HEK293 (cell line): ENCODE measurements around the gene CPXM2.

Experiments
- CTCF ChIA-PET: fragments of 350-600 bp; formaldehyde crosslinking; extraction: SDS; loops from one replicate; lab custom pipeline; 2021; ENCODE audit warnings: antibody characterized with exemption; lab: Yijun Ruan, JAX
- POLR2A ChIA-PET: fragments of 300-600 bp; formaldehyde crosslinking; extraction: SDS; loops from one replicate; lab custom pipeline; 2020; ENCODE audit warnings: antibody characterized with exemption, inconsistent platforms; lab: Yijun Ruan, JAX
- H3K27ac ChIP-seq: fragments of 200-500 bp; sonication (Bioruptor generic); 2 replicates; pipeline ENCODE4 v1.5.1; 2014; ENCODE audit warnings: low read depth, low read length, control low read depth, inconsistent platforms; ENCODE audit errors: extremely low read depth
- H3K36me3 ChIP-seq, 2 experiments: fragments of 200-500 bp in 1 of 2; sonication (Bioruptor generic) in 1 of 2; 1 replicate in 1 of 2; 2 replicates in 1 of 2; pipeline ENCODE4 v1.5.1; 2014 to 2017; ENCODE audit warnings: inconsistent platforms in 2 of 2, low read length in 2 of 2; ENCODE audit not compliant: control insufficient read depth in 2 of 2, insufficient read depth in 1 of 2
- H3K4me1 ChIP-seq: fragments of 200-500 bp; sonication (Bioruptor generic); 2 replicates; pipeline ENCODE4 v1.5.1; 2014; ENCODE audit warnings: mild to moderate bottlenecking, low read length, inconsistent platforms; ENCODE audit not compliant: control insufficient read depth, insufficient read depth
- H3K4me3 ChIP-seq: 2 replicates; pipeline ENCODE4 v1.5.1; 2011; ENCODE audit warnings: low read depth, mild to moderate bottlenecking, control low read depth, low read length, moderate library complexity
- H3K9me3 ChIP-seq: fragments of 200-500 bp; sonication (Bioruptor generic); 2 replicates; pipeline ENCODE4 v1.5.1; 2014; ENCODE audit warnings: low read depth, low read length, inconsistent platforms; ENCODE audit not compliant: control insufficient read depth, insufficient read depth
- FEZF1 ChIP-seq: fragments of 450-650 bp; formaldehyde crosslinking; IDR thresholded peaks from 2 replicates; pipeline ENCODE4 v1.5.1; 2016; ENCODE audit warnings: missing biosample characterization, missing genetic modification characterization
- IKZF3 ChIP-seq: fragments of 450-650 bp; IDR thresholded peaks from 2 replicates; pipeline ENCODE4 v1.5.0; 2018; ENCODE audit warnings: missing biosample characterization, mild to moderate bottlenecking, missing genetic modification characterization, moderate library complexity
- MYNN ChIP-seq: fragments of 450-650 bp; formaldehyde crosslinking; IDR thresholded peaks from 2 replicates; pipeline ENCODE4 v1.5.1; 2016; ENCODE audit warnings: missing biosample characterization, missing genetic modification characterization, borderline replicate concordance
- PRDM1 ChIP-seq: fragments of 450-650 bp; formaldehyde crosslinking; IDR thresholded peaks from 2 replicates; pipeline ENCODE4; 2016; ENCODE audit warnings: missing biosample characterization, missing genetic modification characterization
- RBAK ChIP-seq: fragments of 450-650 bp; formaldehyde crosslinking; IDR thresholded peaks from 2 replicates; pipeline ENCODE4 v1.5.1; 2016; ENCODE audit warnings: missing biosample characterization, missing genetic modification characterization
- SP7 ChIP-seq: fragments of 450-650 bp; formaldehyde crosslinking; IDR thresholded peaks from 2 replicates; pipeline ENCODE4 v1.5.1; 2016; ENCODE audit warnings: missing biosample characterization, missing genetic modification characterization
- TRIM28 ChIP-seq: IDR thresholded peaks from 2 replicates; pipeline ENCODE4 v1.6.1; 2011; ENCODE audit warnings: low read length, control low read depth, borderline replicate concordance
- ZNF114 ChIP-seq: fragments of 450-650 bp; formaldehyde crosslinking; IDR thresholded peaks from 2 replicates; pipeline ENCODE4 v1.5.0; 2017; ENCODE audit warnings: missing biosample characterization, missing genetic modification characterization
- ZNF175 ChIP-seq: fragments of 450-650 bp; formaldehyde crosslinking; IDR thresholded peaks from 2 replicates; pipeline ENCODE4 v1.5.1; 2016; ENCODE audit warnings: missing biosample characterization, missing genetic modification characterization
- ZNF391 ChIP-seq: fragments of 450-650 bp; formaldehyde crosslinking; IDR thresholded peaks from 2 replicates; pipeline ENCODE4 v1.5.1; 2016; ENCODE audit warnings: low read depth, missing biosample characterization, missing genetic modification characterization, borderline replicate concordance
- ZNF404 ChIP-seq: fragments of 450-650 bp; formaldehyde crosslinking; IDR thresholded peaks from 2 replicates; pipeline ENCODE4 v1.5.1; 2017; ENCODE audit warnings: missing biosample characterization, missing genetic modification characterization
- ZNF423 ChIP-seq: fragments of 450-650 bp; formaldehyde crosslinking; IDR thresholded peaks from 2 replicates; pipeline ENCODE4 v1.5.1; 2016; ENCODE audit warnings: missing biosample characterization, missing genetic modification characterization
- ZNF433 ChIP-seq: fragments of 450-650 bp; formaldehyde crosslinking; IDR thresholded peaks from 2 replicates; pipeline ENCODE4 v1.5.1; 2016; ENCODE audit warnings: missing biosample characterization, missing genetic modification characterization, low read depth
- ZNF521 ChIP-seq: fragments of 450-650 bp; formaldehyde crosslinking; IDR thresholded peaks from 2 replicates; pipeline ENCODE4 v1.5.1; 2017; ENCODE audit warnings: missing biosample characterization, mild to moderate bottlenecking, missing genetic modification characterization
- ZNF621 ChIP-seq: fragments of 450-650 bp; formaldehyde crosslinking; IDR thresholded peaks from 2 replicates; pipeline ENCODE4 v1.5.1; 2017; ENCODE audit warnings: missing biosample characterization, missing genetic modification characterization
- ZNF707 ChIP-seq: fragments of 450-650 bp; formaldehyde crosslinking; IDR thresholded peaks from 2 replicates; pipeline ENCODE4 v1.5.1; 2016; ENCODE audit warnings: missing biosample characterization, missing genetic modification characterization
- ZNF776 ChIP-seq: fragments of 450-650 bp; formaldehyde crosslinking; IDR thresholded peaks from 2 replicates; pipeline ENCODE4 v1.5.0; 2017; ENCODE audit warnings: missing biosample characterization, missing genetic modification characterization, borderline replicate concordance
- ZNF843 ChIP-seq: fragments of 450-650 bp; formaldehyde crosslinking; IDR thresholded peaks from 2 replicates; pipeline ENCODE4 v1.5.1; 2016; ENCODE audit warnings: missing biosample characterization, missing genetic modification characterization
- ZSCAN16 ChIP-seq: fragments of 450-650 bp; formaldehyde crosslinking; IDR thresholded peaks from 2 replicates; pipeline ENCODE4 v1.5.1; 2016; ENCODE audit warnings: missing biosample characterization, missing genetic modification characterization
- ZXDB ChIP-seq: fragments of 450-650 bp; formaldehyde crosslinking; IDR thresholded peaks from 2 replicates; pipeline ENCODE4 v1.5.1; 2016; ENCODE audit warnings: missing biosample characterization, missing genetic modification characterization
- TF ChIP-seq, protein P1 (sequence below): fragments of 450-650 bp; formaldehyde crosslinking; IDR thresholded peaks from 2 replicates; pipeline ENCODE4 v1.5.1; 2017; ENCODE audit warnings: missing biosample characterization, missing genetic modification characterization
- TF ChIP-seq, protein P2 (sequence below): fragments of 450-650 bp; formaldehyde crosslinking; IDR thresholded peaks from 2 replicates; pipeline ENCODE4 v1.5.1; 2016; ENCODE audit warnings: missing biosample characterization, missing genetic modification characterization
- TF ChIP-seq, protein P3 (sequence below): fragments of 450-650 bp; formaldehyde crosslinking; IDR thresholded peaks from 2 replicates; pipeline ENCODE4; 2016; ENCODE audit warnings: missing biosample characterization, missing genetic modification characterization
- TF ChIP-seq, protein P4 (sequence below): fragments of 450-650 bp; formaldehyde crosslinking; IDR thresholded peaks from 2 replicates; pipeline ENCODE4 v1.5.1; 2016; ENCODE audit warnings: missing biosample characterization, missing genetic modification characterization
- TF ChIP-seq, protein P5 (sequence below): fragments of 450-650 bp; formaldehyde crosslinking; IDR thresholded peaks from 2 replicates; pipeline ENCODE4 v1.5.1; 2016; ENCODE audit warnings: missing biosample characterization, missing genetic modification characterization
- TF ChIP-seq, protein P6 (sequence below): fragments of 450-650 bp; formaldehyde crosslinking; IDR thresholded peaks from 2 replicates; pipeline ENCODE4 v1.5.1; 2016; ENCODE audit warnings: missing biosample characterization, missing genetic modification characterization
- TF ChIP-seq, protein P7 (sequence below): fragments of 450-650 bp; formaldehyde crosslinking; IDR thresholded peaks from 2 replicates; pipeline ENCODE4 v1.5.1; 2017; ENCODE audit warnings: missing biosample characterization, missing genetic modification characterization

Gene CPXM2

DNA sequence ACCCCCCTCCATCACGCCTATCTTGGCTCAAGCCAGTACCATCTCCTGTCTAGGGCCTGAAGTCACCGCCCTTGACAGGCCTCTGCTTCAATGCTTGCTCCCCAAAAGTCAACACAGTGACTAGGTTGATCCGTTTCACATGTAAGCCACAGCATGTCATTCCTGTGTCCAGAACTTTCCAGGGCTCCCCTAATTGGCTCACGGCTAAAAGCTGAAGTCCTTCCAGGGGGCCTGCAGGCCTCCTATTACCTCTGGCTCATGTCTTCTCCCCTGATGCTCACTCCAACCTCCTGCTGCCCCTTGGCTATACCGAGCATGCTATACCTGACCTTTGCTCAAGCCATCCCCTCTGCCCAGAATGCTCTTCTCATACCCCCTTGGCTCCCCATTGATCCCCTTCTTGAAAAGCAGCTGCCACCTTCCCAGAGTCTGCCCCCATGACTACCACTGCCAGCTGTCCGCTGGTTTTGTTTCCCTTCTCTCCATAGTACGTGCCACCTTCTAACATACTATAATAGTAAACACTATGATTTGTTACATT is 39.1 kb downstream of the CPXM2 start (continued):
- TF ChIP-seq, protein P1, sequence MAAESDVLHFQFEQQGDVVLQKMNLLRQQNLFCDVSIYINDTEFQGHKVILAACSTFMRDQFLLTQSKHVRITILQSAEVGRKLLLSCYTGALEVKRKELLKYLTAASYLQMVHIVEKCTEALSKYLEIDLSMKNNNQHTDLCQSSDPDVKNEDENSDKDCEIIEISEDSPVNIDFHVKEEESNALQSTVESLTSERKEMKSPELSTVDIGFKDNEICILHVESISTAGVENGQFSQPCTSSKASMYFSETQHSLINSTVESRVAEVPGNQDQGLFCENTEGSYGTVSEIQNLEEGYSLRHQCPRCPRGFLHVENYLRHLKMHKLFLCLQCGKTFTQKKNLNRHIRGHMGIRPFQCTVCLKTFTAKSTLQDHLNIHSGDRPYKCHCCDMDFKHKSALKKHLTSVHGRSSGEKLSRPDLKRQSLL (tag by site-specific recombination) = no peak
- no peak for TF ChIP-seq FEZF1
- TF ChIP-seq, protein P2, sequence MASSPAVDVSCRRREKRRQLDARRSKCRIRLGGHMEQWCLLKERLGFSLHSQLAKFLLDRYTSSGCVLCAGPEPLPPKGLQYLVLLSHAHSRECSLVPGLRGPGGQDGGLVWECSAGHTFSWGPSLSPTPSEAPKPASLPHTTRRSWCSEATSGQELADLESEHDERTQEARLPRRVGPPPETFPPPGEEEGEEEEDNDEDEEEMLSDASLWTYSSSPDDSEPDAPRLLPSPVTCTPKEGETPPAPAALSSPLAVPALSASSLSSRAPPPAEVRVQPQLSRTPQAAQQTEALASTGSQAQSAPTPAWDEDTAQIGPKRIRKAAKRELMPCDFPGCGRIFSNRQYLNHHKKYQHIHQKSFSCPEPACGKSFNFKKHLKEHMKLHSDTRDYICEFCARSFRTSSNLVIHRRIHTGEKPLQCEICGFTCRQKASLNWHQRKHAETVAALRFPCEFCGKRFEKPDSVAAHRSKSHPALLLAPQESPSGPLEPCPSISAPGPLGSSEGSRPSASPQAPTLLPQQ = no peak
- no peak for TF ChIP-seq ZSCAN16 (tag by site-specific recombination)
- TF ChIP-seq MYNN = no peak
- TF ChIP-seq TRIM28 = no peak
- no peak for TF ChIP-seq ZNF423
- TF ChIP-seq ZNF433 (tag by site-specific recombination) = no peak
- no peak for TF ChIP-seq ZNF114
- TF ChIP-seq ZNF521 (tag by site-specific recombination) = no peak
- no peak for TF ChIP-seq ZNF621 (tag by site-specific recombination)
- TF ChIP-seq ZNF404 (tag by site-specific recombination) = no peak
- no peak for TF ChIP-seq PRDM1

DNA sequence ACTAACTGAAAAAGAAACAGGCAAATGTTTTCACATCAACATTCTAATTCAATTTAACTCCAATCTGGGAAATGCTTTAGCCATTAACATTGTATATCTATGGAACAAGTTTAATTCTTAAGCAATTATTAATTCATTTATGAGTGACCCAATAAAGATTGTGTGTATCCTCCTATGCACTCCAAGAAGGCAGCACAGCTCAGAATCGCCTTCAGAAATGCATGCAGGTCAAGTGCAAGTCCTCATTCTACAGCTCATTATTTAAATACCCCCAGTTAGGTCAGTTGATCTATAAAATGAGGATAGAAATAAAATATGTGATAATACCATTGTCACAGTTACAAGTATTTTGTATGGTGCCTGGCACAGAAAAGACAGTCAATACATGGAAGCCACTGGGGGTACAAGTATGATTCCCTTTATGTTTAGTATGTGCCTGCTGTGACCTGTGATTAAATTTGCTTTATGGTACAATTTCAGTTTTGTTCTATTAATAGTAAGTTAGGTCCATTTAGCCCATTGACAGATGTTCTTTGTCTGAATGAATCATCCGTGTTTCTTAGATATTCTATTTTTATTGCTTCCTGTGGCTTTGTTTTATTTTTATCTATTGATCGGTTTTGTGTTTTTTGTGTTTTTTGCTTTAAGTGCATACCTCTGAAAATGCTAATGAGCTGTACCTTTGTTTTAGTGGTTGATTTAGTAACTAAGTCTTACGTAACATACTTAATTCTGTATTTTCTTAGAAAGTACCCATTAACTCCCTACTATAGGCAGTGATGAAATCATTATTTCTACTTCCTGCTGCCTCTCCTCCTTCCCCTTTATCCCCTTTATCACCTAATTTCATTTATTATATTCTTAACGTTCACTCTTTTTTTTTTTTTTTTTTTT is 42.8 kb downstream of the CPXM2 start:
- H3K9me3 ChIP-seq = no peaks in the 10 kb centered on the region; the same call in 1 of the 2 replicates
- CTCF ChIA-PET = interaction anchor here (1.5 kb wide), 1 partner anchor 266 kb away, joined by 7 read pairs; no protein-coding TSS in a partner anchor
- peaks cover 6% of the 10 kb centered on the region for H3K4me1 ChIP-seq
- H3K4me3 ChIP-seq = no peak overlapping the region
- POLR2A ChIA-PET = no interaction called here
- H3K27ac ChIP-seq = no peak overlapping the region
- no peaks in the 10 kb centered on the region for H3K36me3 ChIP-seq
- TF ChIP-seq PRDM1 (no peak), ZNF843 (tag by site-specific recombination) (peak; percentile 17; the same call in 1 of the 2 replicates), RBAK (no peak), IKZF3 (no peak), ZXDB (tag by site-specific recombination) (0 out of 2 replicates have a peak, but pooled peaks have one; percentile 15), ZNF391 (tag by site-specific recombination) (no peak), ZNF776 (tag by site-specific recombination) (0 out of 2 replicates have a peak, but pooled peaks have one; percentile 37), ZNF707 (tag by site-specific recombination) (no peak), ZNF175 (tag by site-specific recombination) (no peak), SP7 (peak; percentile 41)
- TF ChIP-seq, protein P3, sequence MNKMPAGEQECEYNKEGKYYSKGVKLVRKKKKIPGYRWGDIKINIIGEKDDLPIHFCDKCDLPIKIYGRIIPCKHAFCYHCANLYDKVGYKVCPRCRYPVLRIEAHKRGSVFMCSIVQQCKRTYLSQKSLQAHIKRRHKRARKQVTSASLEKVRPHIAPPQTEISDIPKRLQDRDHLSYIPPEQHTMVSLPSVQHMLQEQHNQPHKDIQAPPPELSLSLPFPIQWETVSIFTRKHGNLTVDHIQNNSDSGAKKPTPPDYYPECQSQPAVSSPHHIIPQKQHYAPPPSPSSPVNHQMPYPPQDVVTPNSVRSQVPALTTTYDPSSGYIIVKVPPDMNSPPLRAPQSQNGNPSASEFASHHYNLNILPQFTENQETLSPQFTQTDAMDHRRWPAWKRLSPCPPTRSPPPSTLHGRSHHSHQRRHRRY (tag by site-specific recombination) = no peak
- TF ChIP-seq, protein P4, sequence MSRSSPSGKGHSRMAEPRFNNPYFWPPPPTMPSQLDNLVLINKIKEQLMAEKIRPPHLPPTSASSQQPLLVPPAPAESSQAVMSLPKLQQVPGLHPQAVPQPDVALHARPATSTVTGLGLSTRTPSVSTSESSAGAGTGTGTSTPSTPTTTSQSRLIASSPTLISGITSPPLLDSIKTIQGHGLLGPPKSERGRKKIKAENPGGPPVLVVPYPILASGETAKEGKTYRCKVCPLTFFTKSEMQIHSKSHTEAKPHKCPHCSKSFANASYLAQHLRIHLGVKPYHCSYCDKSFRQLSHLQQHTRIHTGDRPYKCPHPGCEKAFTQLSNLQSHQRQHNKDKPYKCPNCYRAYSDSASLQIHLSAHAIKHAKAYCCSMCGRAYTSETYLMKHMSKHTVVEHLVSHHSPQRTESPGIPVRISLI (tag by site-specific recombination) = 0 out of 2 replicates have a peak, but pooled peaks have one; percentile 28
- TF ChIP-seq, protein P5, sequence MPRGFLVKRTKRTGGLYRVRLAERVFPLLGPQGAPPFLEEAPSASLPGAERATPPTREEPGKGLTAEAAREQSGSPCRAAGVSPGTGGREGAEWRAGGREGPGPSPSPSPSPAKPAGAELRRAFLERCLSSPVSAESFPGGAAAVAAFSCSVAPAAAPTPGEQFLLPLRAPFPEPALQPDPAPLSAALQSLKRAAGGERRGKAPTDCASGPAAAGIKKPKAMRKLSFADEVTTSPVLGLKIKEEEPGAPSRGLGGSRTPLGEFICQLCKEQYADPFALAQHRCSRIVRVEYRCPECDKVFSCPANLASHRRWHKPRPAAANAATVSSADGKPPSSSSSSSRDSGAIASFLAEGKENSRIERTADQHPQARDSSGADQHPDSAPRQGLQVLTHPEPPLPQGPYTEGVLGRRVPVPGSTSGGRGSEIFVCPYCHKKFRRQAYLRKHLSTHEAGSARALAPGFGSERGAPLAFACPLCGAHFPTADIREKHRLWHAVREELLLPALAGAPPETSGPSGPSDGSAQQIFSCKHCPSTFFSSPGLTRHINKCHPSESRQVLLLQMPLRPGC (tag by site-specific recombination) = no peak
- TF ChIP-seq, protein P6, sequence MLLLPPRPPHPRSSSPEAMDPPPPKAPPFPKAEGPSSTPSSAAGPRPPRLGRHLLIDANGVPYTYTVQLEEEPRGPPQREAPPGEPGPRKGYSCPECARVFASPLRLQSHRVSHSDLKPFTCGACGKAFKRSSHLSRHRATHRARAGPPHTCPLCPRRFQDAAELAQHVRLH (tag by site-specific recombination) = peak; percentile 10; the same call in 1 of the 2 replicates
- TF ChIP-seq, protein P7, sequence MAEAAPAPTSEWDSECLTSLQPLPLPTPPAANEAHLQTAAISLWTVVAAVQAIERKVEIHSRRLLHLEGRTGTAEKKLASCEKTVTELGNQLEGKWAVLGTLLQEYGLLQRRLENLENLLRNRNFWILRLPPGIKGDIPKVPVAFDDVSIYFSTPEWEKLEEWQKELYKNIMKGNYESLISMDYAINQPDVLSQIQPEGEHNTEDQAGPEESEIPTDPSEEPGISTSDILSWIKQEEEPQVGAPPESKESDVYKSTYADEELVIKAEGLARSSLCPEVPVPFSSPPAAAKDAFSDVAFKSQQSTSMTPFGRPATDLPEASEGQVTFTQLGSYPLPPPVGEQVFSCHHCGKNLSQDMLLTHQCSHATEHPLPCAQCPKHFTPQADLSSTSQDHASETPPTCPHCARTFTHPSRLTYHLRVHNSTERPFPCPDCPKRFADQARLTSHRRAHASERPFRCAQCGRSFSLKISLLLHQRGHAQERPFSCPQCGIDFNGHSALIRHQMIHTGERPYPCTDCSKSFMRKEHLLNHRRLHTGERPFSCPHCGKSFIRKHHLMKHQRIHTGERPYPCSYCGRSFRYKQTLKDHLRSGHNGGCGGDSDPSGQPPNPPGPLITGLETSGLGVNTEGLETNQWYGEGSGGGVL = no peak
